ENCODE data around the gene MED25.

The MED25 gene

DNA sequence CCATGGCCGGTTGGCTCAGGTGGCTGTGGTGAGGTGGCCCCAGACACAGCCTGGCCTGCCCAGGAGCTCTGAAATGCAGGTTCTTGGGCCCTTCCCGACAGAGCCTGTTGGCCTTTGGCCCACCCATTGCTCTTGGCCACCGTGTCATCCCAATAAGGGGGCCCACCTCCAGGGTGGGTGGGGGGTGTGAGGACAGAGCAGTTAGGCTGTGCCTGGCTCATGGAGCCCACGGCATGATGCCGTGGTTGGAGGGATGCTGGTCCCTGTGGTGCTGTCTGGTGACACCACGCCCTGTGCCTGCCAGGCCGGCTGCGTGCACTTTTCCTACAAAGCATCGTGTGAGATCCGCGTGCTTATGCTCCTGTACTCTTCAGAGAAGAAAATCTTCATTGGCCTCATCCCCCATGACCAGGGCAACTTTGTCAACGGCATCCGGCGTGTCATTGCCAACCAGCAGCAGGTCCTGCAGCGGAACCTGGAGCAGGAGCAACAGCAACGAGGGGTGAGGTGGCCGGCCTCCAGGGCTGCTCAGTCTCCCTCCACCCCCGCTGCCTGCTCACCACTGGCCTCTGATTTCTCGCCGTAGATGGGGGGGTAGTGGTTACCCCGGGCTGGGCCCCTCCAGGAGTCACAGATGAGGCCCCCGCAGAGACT, 41.7 kb downstream of the MED25 start:
- POLR2A ChIA-PET, result interaction anchor here (0.8 to 2.3 kb wide), 3 partner anchors 9 to 16 kb away, joined by 3 to 13 read pairs (median 7); no protein-coding TSS in a partner anchor
- CTCF ChIA-PET, result no interaction called here
- no peak overlapping the region for H3K4me3 ChIP-seq (ENCODE audit: low read depth, low read length)
- no peak for DNase-seq (ENCODE audit: low read depth, low spot score)
- no peak for TF ChIP-seq CTCF (IDR thresholded peaks at IDR 0.05; ENCODE audit: insufficient read depth, low read length, missing control alignments)

GRCh38 chr19:49860336-49861102, 42.4 kb downstream of the MED25 start:
- CTCF ChIA-PET, result no interaction called here
- POLR2A ChIA-PET, result interaction anchor here (1.3 to 1.8 kb wide), 2 partner anchors 9 to 10 kb away, joined by 3 to 6 read pairs; partner anchors contain the start of gene PTOV1
- no peak for DNase-seq (ENCODE audit: low read depth, low spot score)
- no peak for TF ChIP-seq CTCF (IDR thresholded peaks at IDR 0.05; ENCODE audit: insufficient read depth, low read length, missing control alignments)
- H3K4me3 ChIP-seq (ENCODE audit: low read depth, low read length), result no peak overlapping the region

GRCh38 chr19:49861107-49861506, 43.0 kb downstream of the MED25 start:
- H3K4me3 ChIP-seq (ENCODE audit: low read depth, low read length), result no peak overlapping the region
- no peak for DNase-seq (ENCODE audit: low read depth, low spot score)
- no peak for TF ChIP-seq CTCF (IDR thresholded peaks at IDR 0.05; ENCODE audit: insufficient read depth, low read length, missing control alignments)
- ChIA-PET CTCF (no interaction called here), POLR2A (interaction anchor here (1.3 to 1.8 kb wide), 2 partner anchors 8 to 11 kb away, joined by 3 to 6 read pairs; partner anchors contain the start of gene PTOV1)

GRCh38 chr19:49861541-49862378, 43.7 kb downstream of the MED25 start:
- no peak for DNase-seq (ENCODE audit: low read depth, low spot score)
- POLR2A ChIA-PET, result interaction anchor here (1.2 to 1.8 kb wide), 3 partner anchors 8 to 14 kb away, joined by 3 to 6 read pairs (median 5); partner anchors contain the start of gene PTOV1
- no peak for TF ChIP-seq CTCF (IDR thresholded peaks at IDR 0.05; ENCODE audit: insufficient read depth, low read length, missing control alignments)
- no peak overlapping the region for H3K4me3 ChIP-seq (ENCODE audit: low read depth, low read length)
- CTCF ChIA-PET, result interaction anchor here (1.4 kb wide), 1 partner anchor 274 kb away, joined by 4 read pairs; no protein-coding TSS in a partner anchor

GRCh38 chr19:49862391-49863253, 44.5 kb downstream of the MED25 start:
- CTCF ChIA-PET, result interaction anchor here (1.2 to 1.4 kb wide), 2 partner anchors 53 to 274 kb away, joined by 3 to 4 read pairs; no protein-coding TSS in a partner anchor

More at GRCh38 chr19:49862391-49863253, 44.5 kb downstream of the MED25 start:
- H3K4me3 ChIP-seq (ENCODE audit: low read depth, low read length), result no peak overlapping the region
- DNase-seq (ENCODE audit: low read depth, low spot score), result no peak
- POLR2A ChIA-PET, result interaction anchor here (1.2 to 1.8 kb wide), 3 partner anchors 12 to 15 kb away, joined by 3 to 6 read pairs (median 5); partner anchors contain the start of gene PTOV1
- peak; percentile 28 for TF ChIP-seq CTCF (IDR thresholded peaks at IDR 0.05; ENCODE audit: insufficient read depth, low read length, missing control alignments)
